H1 (cell line): ENCODE measurements around the gene SLC27A1. TPM values are rescaled to one million over a fixed set of nuclear protein-coding genes. Genes with fewer than 3 reads are reported as not detected.
"Not testable (repeated sequence)": the region's sequence is repeated elsewhere in the genome, so short reads cannot be mapped to it uniquely, and the experiment has no call there.

ENCODE experiments used
- CTCF ChIA-PET: fragments of 300-600 bp; sonication (Branson Sonifier 250); formaldehyde crosslinking; loops from one replicate; lab custom pipeline; 2021; ENCODE audit not compliant: partially characterized antibody; lab: Charles Lee
- POLR2A ChIA-PET: fragments of 300-600 bp; sonication (Branson Sonifier 250); formaldehyde crosslinking; loops from one replicate; lab custom pipeline; 2021; ENCODE audit warnings: inconsistent platforms; ENCODE audit not compliant: partially characterized antibody; lab: Charles Lee
- DNase-seq, 2 experiments: peaks; one replicate each; pipeline versions ENCODE4 v3.0.0 to v3.0.0-alpha.2; 2010 to 2022; ENCODE audit warnings: low spot score in 2 of 2, low read depth in 1 of 2, mixed read lengths in 1 of 2
- FAIRE-seq: peaks from 2 replicates; lab custom pipeline; 2011; peaks lifted over from hg19 to GRCh38; lab: Jason Lieb, UNC
- H2AFZ ChIP-seq: 2 replicates; pipeline ENCODE4 v1.8.1; 2012; ENCODE audit warnings: low read length, inconsistent platforms
- H2AK5ac ChIP-seq: 2 replicates; pipeline ENCODE4 v1.6.1; 2013; ENCODE audit warnings: low read depth, low read length
- H2BK120ac ChIP-seq: replicated peaks from 2 replicates; pipeline ENCODE3; 2013; ENCODE audit warnings: low read depth, low read length, inconsistent platforms
- H2BK12ac ChIP-seq: 2 replicates; pipeline ENCODE4 v1.6.1; 2013; ENCODE audit warnings: low read depth, low read length
- H2BK15ac ChIP-seq: 2 replicates; pipeline ENCODE4 v1.6.1; 2013; ENCODE audit warnings: low read length
- H2BK20ac ChIP-seq: 2 replicates; pipeline ENCODE4 v1.6.1; 2013; ENCODE audit warnings: low read length
- H2BK5ac ChIP-seq: 2 replicates; pipeline ENCODE4 v1.6.1; 2013; ENCODE audit warnings: low read depth, low read length
- H3K14ac ChIP-seq: 2 replicates; pipeline ENCODE4 v1.6.1; 2013; ENCODE audit warnings: inconsistent platforms; ENCODE audit not compliant: insufficient read length
- H3K18ac ChIP-seq: 2 replicates; pipeline ENCODE4 v1.6.1; 2013; ENCODE audit warnings: low read length; ENCODE audit errors: extremely low read depth
- H3K23ac ChIP-seq: 2 replicates; pipeline ENCODE4 v1.6.1; 2013; ENCODE audit warnings: inconsistent platforms; ENCODE audit not compliant: insufficient read length
- H3K23me2 ChIP-seq: 2 replicates; pipeline ENCODE4 v1.6.1; 2013; ENCODE audit warnings: low read depth, low read length
- H3K27ac ChIP-seq: 2 replicates; pipeline ENCODE4 v1.6.1; 2011; ENCODE audit warnings: low read depth, low read length, inconsistent platforms
- H3K27me3 ChIP-seq, 4 experiments: replicated peaks in 1 of 4; 1 replicate in 1 of 4; 2 replicates in 3 of 4; pipeline versions ENCODE4 v1.6.1 to v1.8.1; 2011 to 2013; ENCODE audit warnings: low read length in 3 of 4, mild to moderate bottlenecking in 3 of 4, inconsistent platforms in 2 of 4, mixed read lengths in 2 of 4, moderate library complexity in 1 of 4; ENCODE audit not compliant: control insufficient read depth in 3 of 4, insufficient read depth in 3 of 4; ENCODE audit errors: extremely low read depth in 1 of 4
- H3K36me3 ChIP-seq, 4 experiments: 2 replicates each; pipeline versions ENCODE4 v1.6.1 to v1.8.1; 2011 to 2013; ENCODE audit warnings: mild to moderate bottlenecking in 4 of 4, low read length in 3 of 4, moderate library complexity in 2 of 4, control low read depth in 1 of 4, inconsistent platforms in 1 of 4; ENCODE audit not compliant: insufficient read depth in 4 of 4, control insufficient read depth in 2 of 4
- H3K4ac ChIP-seq: replicated peaks from 2 replicates; pipeline ENCODE3; 2013; ENCODE audit warnings: low read length, low read depth, mixed read lengths, inconsistent platforms; ENCODE audit not compliant: insufficient read length
- H3K4me1 ChIP-seq, 4 experiments: replicated peaks in 1 of 4; 1 replicate in 1 of 4; 2 replicates in 3 of 4; pipeline versions ENCODE4 v1.6.1 to v1.8.1; 2011 to 2013; ENCODE audit warnings: low read length in 3 of 4, inconsistent platforms in 2 of 4, mixed read lengths in 1 of 4; ENCODE audit not compliant: insufficient read depth in 4 of 4, control insufficient read depth in 3 of 4
- H3K4me2 ChIP-seq, 2 experiments: 2 replicates each; pipeline versions ENCODE4 v1.6.1 to v1.8.1; 2011 to 2013; ENCODE audit warnings: low read depth in 2 of 2, low read length in 2 of 2, control low read depth in 1 of 2, inconsistent platforms in 1 of 2, mild to moderate bottlenecking in 1 of 2; ENCODE audit not compliant: insufficient read depth in 1 of 2
- H3K4me3 ChIP-seq, 4 experiments: fragments of 200-600, 300-600 bp in 1 of 4; sonication (generic), shearing (Covaris generic), sonication (Bioruptor Twin) in 1 of 4; 2 replicates each; pipeline versions ENCODE4 v1.5.1 to v1.8.1; 2011 to 2016; ENCODE audit warnings: low read length in 4 of 4, low read depth in 3 of 4, control low read depth in 2 of 4, inconsistent platforms in 2 of 4, mild to moderate bottlenecking in 2 of 4, mixed read lengths in 1 of 4, moderate library complexity in 1 of 4; ENCODE audit not compliant: insufficient read depth in 2 of 4; ENCODE audit errors: extremely low read depth in 1 of 4
- H3K56ac ChIP-seq: replicated peaks from 2 replicates; pipeline ENCODE3; 2013; ENCODE audit warnings: low read depth, mild to moderate bottlenecking, mixed read lengths, low read length, inconsistent platforms; ENCODE audit not compliant: insufficient read length
- H3K79me1 ChIP-seq: 2 replicates; pipeline ENCODE4 v1.6.1; 2013; ENCODE audit warnings: low read depth, low read length, control low read depth
- H3K79me2 ChIP-seq, 2 experiments: 2 replicates each; pipeline versions ENCODE4 v1.6.1 to v1.8.1; 2012 to 2013; ENCODE audit warnings: low read length in 2 of 2, mild to moderate bottlenecking in 2 of 2, inconsistent platforms in 1 of 2; ENCODE audit not compliant: insufficient read depth in 2 of 2, control insufficient read depth in 1 of 2
- H3K9ac ChIP-seq, 4 experiments: replicated peaks in 1 of 4; 1 replicate in 1 of 4; 2 replicates in 3 of 4; pipeline versions ENCODE4 v1.6.1 to v1.8.1; 2011 to 2013; ENCODE audit warnings: low read depth in 3 of 4, low read length in 3 of 4, control low read depth in 2 of 4, mild to moderate bottlenecking in 2 of 4, moderate library complexity in 2 of 4, inconsistent platforms in 1 of 4; ENCODE audit errors: extremely low read depth in 1 of 4
- H3K9me3 ChIP-seq, 2 experiments: 2 replicates each; pipeline versions ENCODE4 v1.6.1 to v1.8.1; 2012 to 2013; ENCODE audit warnings: mild to moderate bottlenecking in 2 of 2, moderate library complexity in 2 of 2, control low read depth in 1 of 2, inconsistent platforms in 1 of 2, low read depth in 1 of 2, low read length in 1 of 2, mixed read lengths in 1 of 2; ENCODE audit not compliant: insufficient read depth in 2 of 2
- H4K20me1 ChIP-seq, 2 experiments: replicated peaks in 1 of 2; 2 replicates each; pipeline versions ENCODE3 to v1.8.1; 2011 to 2013; ENCODE audit warnings: inconsistent platforms in 2 of 2, low read length in 2 of 2, mild to moderate bottlenecking in 1 of 2; ENCODE audit not compliant: insufficient read depth in 2 of 2, control insufficient read depth in 1 of 2
- H4K5ac ChIP-seq: 2 replicates; pipeline ENCODE4 v1.6.1; 2013; ENCODE audit warnings: low read length, low read depth, mixed read lengths, inconsistent platforms; ENCODE audit not compliant: insufficient read length
- H4K8ac ChIP-seq: 2 replicates; pipeline ENCODE4 v1.8.0; 2013; ENCODE audit warnings: mild to moderate bottlenecking, moderate library complexity, low read length, inconsistent platforms; ENCODE audit not compliant: insufficient read depth; ENCODE audit errors: extremely low read depth
- H4K91ac ChIP-seq: replicated peaks from 2 replicates; pipeline ENCODE3; 2013; ENCODE audit warnings: low read length, mixed read lengths, inconsistent platforms; ENCODE audit not compliant: insufficient read length
- CTCF ChIP-seq, 3 experiments: IDR thresholded peaks; 1 replicate in 2 of 3; 2 replicates in 1 of 3; pipeline versions ENCODE4 v1.5.1 to v1.6.1; 2011; ENCODE audit warnings: low read length in 3 of 3, mild to moderate bottlenecking in 3 of 3, inconsistent platforms in 2 of 3, low read depth in 1 of 3, moderate library complexity in 1 of 3; ENCODE audit not compliant: insufficient read depth in 1 of 3; ENCODE audit errors: control extremely low read depth in 1 of 3
- WGBS, 2 experiments: shearing (Covaris generic) in 1 of 2; methylation state at CpG; one replicate each; pipeline versions ENCODE4 v1.1.6 to v1.1.7; 2013 to 2015; ENCODE audit warnings: low lambda C conversion rate in 2 of 2, mixed read lengths in 2 of 2, inconsistent platforms in 1 of 2, low coverage in 1 of 2, missing lambda C conversion rate in 1 of 2; ENCODE audit not compliant: insufficient replicate concordance in 2 of 2, insufficient coverage in 1 of 2, insufficient read length in 1 of 2; ENCODE audit errors: extremely low coverage in 1 of 2, missing lambda C conversion rate in 1 of 2; 5-methylcytosine and 5-hydroxymethylcytosine counted together
- polyA plus RNA-seq, 7 experiments: library from polyadenylated mRNA; depleted of rRNA in 3 of 7; stranded (reverse) in 5 of 7; unstranded in 2 of 7; fragments of >200 nt in 5 of 7; fragments of 200-250 nt in 2 of 7; gene quantifications; 1 replicate in 5 of 7; 2 replicates in 1 of 7; 4 replicates in 1 of 7; pipeline versions ENCODE4 v1.2.1 to v1.2.3, GENCODE V29; 2011 to 2013; ENCODE audit warnings: missing spikeins in 2 of 7, mixed read lengths in 2 of 7
- total RNA-seq: library from RNA; stranded (reverse); fragmentation: NEBNext Ultra II Directional; extraction: Animal tissue kit (Norgen Biotek cat#: 25700); gene quantifications from 2 replicates; pipeline ENCODE4 v1.2.1, GENCODE V29; 2021

SLC27A1 gene
- total and polyA plus RNA-seq, 2 of the 8 experiments (the other 6 are each of a cell fraction or from before 2014, with no cell fraction given) = 7.5 to 9.1 TPM

- no peak for TF ChIP-seq CTCF (IDR thresholded peaks at IDR 0.05; ENCODE audit: control extremely low read depth in 1 of 3, insufficient read depth in 1 of 3, low read depth in 1 of 3, low read length in 3 of 3)
Observed at GRCh38 chr19:17506745-17507144, 36.4 kb downstream of the SLC27A1 start (continued).

DNA sequence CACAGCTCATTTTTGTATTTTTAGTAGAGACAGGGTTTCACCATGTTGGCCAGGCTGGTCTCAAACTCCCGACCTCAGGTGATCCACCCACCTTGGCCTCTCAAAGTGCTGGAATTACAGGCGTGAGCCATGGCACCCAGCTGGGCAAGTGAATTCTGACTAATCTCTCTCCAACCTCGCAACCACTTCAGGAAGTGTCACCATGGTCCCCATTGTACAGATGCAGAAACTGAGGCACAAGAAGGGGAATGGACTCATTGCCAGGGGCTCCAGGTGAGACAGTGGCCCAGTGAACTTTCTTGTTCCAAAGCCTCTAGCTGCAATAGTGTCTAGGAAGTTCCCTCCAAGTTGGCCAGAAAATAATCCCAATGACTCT, 38.2 kb downstream of the SLC27A1 start:
- DNase-seq, H3K27me3 ChIP-seq, H2AFZ ChIP-seq, H4K91ac ChIP-seq, H2BK12ac ChIP-seq, H3K4me1 ChIP-seq, H3K14ac ChIP-seq, H3K9ac ChIP-seq, H3K4ac ChIP-seq, H4K20me1 ChIP-seq, FAIRE-seq, H2BK20ac ChIP-seq, H3K27ac ChIP-seq, H3K4me2 ChIP-seq, H2BK120ac ChIP-seq, H3K36me3 ChIP-seq, H3K23me2 ChIP-seq, H2BK5ac ChIP-seq, H4K8ac ChIP-seq, H3K18ac ChIP-seq, H3K9me3 ChIP-seq, H3K56ac ChIP-seq, H2AK5ac ChIP-seq, H3K79me1 ChIP-seq, H3K23ac ChIP-seq, H3K4me3 ChIP-seq, H2BK15ac ChIP-seq, H4K5ac ChIP-seq: not testable (repeated sequence)
- ChIA-PET CTCF (interaction anchor here (14.0 kb wide), 1 partner anchor 11 kb away, joined by 130 read pairs; no protein-coding TSS in a partner anchor), POLR2A (interaction anchor here (0.6 to 1.7 kb wide), 3 partner anchors 12 to 1080 kb away, joined by 3 read pairs; partner anchors contain the start of gene REX1BD)
- peaks cover 0 to 13% of the 10 kb centered on the region in 2 experiments; a peak in 1 of 4 replicates for H3K79me2 ChIP-seq
- 84% methylated on average over 3 of the region's 3 CpGs; no CpG with 5 or more reads in 1 of the 2 experiments for WGBS, 2 experiments
